Retinal pigment epithelial cell (primary cell): ENCODE measurements around the gene SCYL1.

Experiments
- DNase-seq: peaks from one replicate; pipeline ENCODE4 v3.0.0-alpha.2; 2010; ENCODE audit warnings: low read depth
- H3K4me3 ChIP-seq: 2 replicates; pipeline ENCODE4 v1.5.1; 2011; ENCODE audit warnings: mild to moderate bottlenecking, low read length, control low read depth, moderate library complexity
- TF ChIP-seq, protein P1 (sequence below): conservative IDR thresholded peaks from 2 replicates; pipeline ENCODE4 v1.5.1; 2011; ENCODE audit warnings: low read depth, low read length, control low read depth, inconsistent platforms

Gene SCYL1

DNA sequence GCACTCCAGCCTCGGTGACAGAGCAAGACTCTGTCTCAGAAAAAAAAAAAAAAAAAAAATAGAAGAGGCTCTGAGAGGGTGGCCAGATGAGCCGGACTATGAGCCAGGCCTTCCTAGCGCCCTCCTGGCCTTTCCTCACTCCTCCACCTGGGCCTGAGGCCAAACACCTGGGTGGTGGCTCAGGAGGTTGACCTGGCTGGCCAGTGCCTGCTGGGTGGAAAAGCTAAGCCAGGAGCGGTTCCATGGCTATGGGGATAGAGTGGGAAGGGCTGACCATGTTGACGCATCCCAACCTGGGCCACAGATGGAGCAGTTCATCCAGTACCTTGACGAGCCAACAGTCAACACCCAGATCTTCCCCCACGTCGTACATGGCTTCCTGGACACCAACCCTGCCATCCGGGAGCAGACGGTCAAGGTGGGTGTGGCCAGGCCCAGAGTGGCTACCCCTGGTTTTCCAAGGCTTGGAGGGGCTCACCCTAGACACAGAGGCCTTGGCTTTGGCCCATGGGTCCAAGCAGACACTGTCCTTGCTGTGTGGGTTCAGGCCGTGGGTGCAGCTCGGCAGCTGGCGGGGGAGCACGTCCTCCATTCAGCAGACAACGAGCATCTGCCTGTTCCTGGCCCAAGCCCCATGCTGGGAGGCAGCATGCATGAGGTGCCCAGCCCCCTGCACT lies 7.6 kb downstream of the SCYL1 start:
- H3K4me3 ChIP-seq, result no peak overlapping the region
- TF ChIP-seq, protein P1, sequence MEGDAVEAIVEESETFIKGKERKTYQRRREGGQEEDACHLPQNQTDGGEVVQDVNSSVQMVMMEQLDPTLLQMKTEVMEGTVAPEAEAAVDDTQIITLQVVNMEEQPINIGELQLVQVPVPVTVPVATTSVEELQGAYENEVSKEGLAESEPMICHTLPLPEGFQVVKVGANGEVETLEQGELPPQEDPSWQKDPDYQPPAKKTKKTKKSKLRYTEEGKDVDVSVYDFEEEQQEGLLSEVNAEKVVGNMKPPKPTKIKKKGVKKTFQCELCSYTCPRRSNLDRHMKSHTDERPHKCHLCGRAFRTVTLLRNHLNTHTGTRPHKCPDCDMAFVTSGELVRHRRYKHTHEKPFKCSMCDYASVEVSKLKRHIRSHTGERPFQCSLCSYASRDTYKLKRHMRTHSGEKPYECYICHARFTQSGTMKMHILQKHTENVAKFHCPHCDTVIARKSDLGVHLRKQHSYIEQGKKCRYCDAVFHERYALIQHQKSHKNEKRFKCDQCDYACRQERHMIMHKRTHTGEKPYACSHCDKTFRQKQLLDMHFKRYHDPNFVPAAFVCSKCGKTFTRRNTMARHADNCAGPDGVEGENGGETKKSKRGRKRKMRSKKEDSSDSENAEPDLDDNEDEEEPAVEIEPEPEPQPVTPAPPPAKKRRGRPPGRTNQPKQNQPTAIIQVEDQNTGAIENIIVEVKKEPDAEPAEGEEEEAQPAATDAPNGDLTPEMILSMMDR, result no peak
- no peak for DNase-seq

DNA sequence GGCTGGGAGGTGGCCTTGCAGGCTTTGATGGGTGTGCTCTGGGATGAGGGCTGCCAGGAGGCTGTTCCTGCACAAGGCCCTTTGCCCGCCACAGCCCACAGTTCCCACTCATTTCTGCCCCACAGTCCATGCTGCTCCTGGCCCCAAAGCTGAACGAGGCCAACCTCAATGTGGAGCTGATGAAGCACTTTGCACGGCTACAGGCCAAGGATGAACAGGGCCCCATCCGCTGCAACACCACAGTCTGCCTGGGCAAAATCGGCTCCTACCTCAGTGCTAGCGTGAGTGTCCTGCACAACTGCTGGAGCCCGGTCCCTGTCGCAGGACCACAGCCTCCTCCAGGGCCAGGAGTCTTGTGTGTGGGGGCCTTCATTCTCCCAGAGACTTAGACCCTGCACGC lies 10.2 kb downstream of the SCYL1 start:
- TF ChIP-seq, protein P1, result no peak
- no peak overlapping the region for H3K4me3 ChIP-seq
- no peak for DNase-seq

DNA sequence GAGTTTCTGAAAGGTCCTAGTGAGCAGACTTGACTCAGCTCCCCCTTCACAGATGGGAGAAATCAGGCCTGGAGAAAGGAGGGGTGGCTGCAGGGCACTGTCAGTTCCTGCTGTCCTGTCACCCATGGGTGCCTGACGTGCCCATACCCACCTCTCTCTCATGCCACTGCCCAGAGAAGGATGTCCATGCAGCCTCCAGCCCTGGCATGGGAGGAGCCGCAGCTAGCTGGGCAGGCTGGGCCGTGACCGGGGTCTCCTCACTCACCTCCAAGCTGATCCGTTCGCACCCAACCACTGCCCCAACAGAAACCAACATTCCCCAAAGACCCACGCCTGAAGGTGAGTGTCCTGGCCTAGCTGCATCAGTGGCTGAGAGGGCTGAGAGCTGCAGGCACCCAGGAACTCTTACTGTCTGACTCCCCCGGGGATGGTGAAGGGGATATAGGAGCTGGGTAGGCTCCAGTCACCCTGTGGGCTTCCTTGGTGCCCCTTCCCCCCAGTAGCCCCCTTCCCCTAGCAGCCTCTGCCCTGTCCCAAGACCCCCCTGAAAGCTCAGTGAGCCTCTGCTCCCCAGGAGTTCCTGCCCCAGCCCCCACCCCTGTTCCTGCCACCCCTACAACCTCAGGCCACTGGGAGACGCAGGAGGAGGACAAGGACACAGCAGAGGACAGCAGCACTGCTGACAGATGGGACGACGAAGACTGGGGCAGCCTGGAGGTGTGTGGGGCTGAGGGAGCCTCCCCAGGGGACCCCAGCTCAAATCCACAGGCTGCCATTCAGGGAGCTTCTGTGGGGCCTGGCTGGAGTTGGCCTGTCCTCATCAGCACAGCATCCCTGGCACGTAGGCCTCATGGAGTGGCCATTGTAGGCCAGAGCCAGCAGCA lies 11.8 kb downstream of the SCYL1 start:
- no peak overlapping the region for H3K4me3 ChIP-seq
- TF ChIP-seq, protein P1, result no peak
- no peak for DNase-seq

DNA sequence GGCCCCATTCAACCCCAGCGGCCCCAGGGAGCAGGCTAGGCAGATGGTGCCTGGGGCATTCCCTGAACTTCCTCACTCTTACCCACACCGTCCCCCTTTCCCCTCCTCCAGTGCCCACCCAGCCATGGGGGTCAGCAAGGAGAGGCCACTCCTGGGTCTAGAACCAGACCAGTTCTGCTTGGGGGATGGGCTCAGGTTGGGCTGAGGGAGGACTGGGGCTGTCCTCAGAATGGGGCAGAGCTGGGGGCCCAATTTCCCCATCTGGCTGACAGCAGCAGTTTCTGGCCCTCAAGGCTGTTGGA lies 12.4 kb downstream of the SCYL1 start:
- TF ChIP-seq, protein P1, result no peak
- DNase-seq, result no peak
- H3K4me3 ChIP-seq, result no peak overlapping the region

DNA sequence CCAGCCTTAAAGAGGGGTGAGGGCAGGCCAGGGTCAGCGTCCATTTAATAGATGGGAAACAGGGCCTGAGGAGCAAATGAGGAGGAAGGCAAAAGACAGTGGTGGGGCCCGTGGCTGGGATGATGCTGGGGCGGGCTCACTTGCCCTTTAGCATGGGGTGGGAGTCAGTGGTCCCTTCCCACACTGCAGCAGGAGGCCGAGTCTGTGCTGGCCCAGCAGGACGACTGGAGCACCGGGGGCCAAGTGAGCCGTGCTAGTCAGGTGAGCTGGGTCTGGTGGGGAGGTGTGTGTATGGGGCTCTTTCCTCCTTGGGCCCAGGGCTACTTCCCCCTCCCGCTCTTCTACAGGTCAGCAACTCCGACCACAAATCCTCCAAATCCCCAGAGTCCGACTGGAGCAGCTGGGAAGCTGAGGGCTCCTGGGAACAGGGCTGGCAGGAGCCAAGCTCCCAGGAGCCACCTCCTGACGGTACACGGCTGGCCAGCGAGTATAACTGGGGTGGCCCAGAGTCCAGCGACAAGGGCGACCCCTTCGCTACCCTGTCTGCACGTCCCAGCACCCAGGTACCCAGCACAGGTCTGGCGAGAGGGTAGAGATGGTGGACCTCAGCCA lies 12.8 kb downstream of the SCYL1 start:
- no peak for DNase-seq

DNA sequence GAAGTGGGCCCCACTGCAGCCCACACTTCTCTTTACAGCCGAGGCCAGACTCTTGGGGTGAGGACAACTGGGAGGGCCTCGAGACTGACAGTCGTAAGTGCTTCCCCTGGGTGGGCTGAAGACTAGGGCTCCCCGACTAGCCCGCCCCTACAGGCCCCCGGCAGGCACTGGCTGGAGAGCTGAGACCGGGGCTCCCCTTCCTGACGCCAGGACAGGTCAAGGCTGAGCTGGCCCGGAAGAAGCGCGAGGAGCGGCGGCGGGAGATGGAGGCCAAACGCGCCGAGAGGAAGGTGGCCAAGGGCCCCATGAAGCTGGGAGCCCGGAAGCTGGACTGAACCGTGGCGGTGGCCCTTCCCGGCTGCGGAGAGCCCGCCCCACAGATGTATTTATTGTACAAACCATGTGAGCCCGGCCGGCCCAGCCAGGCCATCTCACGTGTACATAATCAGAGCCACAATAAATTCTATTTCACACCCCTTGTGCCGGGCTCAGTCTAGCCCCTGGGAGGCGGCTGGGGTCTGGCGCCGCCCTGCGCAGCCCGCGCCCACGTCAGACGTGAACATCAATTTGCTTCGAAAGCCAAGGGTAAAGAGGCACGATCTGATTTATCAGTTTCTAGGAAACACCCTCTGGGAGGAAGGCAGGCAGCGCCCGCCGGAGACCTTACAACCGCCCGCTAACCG lies 13.5 kb downstream of the SCYL1 start:
- TF ChIP-seq, protein P1, result no peak
- no peak for DNase-seq
- no peak overlapping the region for H3K4me3 ChIP-seq

More for the DNA sequence above, 12.8 kb downstream of the SCYL1 start:
- no peak overlapping the region for H3K4me3 ChIP-seq
- TF ChIP-seq, protein P1, result no peak
